ENCODE data around the gene BPIFB6.

DNA sequence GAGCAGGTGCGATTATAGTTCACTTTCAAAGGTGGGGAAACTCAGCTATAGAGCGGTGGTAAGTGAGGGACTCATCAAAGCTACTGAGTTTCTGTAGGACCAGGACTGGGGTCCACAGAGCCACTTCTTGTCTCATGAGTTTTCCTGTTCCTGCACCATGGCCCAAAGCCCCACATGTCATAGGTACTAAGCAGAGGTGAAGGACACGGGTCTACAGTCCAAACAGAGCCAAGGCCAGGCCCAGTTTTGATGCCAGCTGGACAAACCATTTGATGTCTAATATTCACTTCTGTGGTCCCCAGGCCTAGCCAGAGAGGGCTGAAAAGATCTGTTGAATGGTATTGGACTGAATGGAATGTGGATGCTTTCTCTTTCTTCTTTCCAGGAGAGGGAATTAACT is 11.0 kb downstream of the BPIFB6 start:
- TF ChIP-seq GATA3 (IDR thresholded peaks at IDR 0.05; ENCODE audit: low read depth, low read length) (no peak), GATA2 (IDR thresholded peaks at IDR 0.05; ENCODE audit: low read depth, low read length) (no peak)

Measured in SH-SY5Y (cell line).